Measurements from ENCODE around the gene METTL9.
"Not testable (repeated sequence)": the region's sequence is repeated elsewhere in the genome, so short reads cannot be mapped to it uniquely, and the experiment has no call there.

Gene METTL9

DNA sequence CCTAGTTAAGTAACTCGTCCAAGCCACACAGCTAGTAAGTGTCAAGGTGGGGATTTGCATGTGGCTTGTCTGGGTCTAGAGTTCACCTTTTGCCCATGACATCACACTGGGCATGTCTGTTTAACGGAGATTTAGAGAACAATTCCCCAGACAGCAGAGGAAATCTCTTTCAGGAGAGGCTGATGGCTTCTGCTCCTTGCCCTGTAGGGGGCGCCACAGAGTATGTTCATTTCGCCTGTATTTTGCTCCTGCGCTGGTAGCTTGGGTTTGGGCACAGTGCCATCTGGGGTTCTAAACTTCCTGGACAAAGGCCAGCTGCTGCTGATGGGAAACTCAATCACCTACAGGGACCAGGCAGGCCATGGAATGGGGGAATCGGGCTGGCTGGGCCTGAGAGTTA, 84.8 kb downstream of the METTL9 start:
- no peaks in the 10 kb centered on the region for H3K9me3 Mint-ChIP-seq
- H3K27me3 Mint-ChIP-seq (ENCODE audit: low read depth, poor library complexity) = peaks cover 14% of the 10 kb centered on the region
- H3K4me1 Mint-ChIP-seq = no peaks in the 10 kb centered on the region
- TF ChIP-seq, protein P1, sequence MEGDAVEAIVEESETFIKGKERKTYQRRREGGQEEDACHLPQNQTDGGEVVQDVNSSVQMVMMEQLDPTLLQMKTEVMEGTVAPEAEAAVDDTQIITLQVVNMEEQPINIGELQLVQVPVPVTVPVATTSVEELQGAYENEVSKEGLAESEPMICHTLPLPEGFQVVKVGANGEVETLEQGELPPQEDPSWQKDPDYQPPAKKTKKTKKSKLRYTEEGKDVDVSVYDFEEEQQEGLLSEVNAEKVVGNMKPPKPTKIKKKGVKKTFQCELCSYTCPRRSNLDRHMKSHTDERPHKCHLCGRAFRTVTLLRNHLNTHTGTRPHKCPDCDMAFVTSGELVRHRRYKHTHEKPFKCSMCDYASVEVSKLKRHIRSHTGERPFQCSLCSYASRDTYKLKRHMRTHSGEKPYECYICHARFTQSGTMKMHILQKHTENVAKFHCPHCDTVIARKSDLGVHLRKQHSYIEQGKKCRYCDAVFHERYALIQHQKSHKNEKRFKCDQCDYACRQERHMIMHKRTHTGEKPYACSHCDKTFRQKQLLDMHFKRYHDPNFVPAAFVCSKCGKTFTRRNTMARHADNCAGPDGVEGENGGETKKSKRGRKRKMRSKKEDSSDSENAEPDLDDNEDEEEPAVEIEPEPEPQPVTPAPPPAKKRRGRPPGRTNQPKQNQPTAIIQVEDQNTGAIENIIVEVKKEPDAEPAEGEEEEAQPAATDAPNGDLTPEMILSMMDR (IDR thresholded peaks at IDR 0.05) = peak; percentile 39
- H3K36me3 Mint-ChIP-seq (ENCODE audit: low read depth) = no peaks in the 10 kb centered on the region
- no peak overlapping the region for H3K27ac Mint-ChIP-seq
- no peak overlapping the region for H3K4me3 Mint-ChIP-seq
- DNase-seq = no peak

DNA sequence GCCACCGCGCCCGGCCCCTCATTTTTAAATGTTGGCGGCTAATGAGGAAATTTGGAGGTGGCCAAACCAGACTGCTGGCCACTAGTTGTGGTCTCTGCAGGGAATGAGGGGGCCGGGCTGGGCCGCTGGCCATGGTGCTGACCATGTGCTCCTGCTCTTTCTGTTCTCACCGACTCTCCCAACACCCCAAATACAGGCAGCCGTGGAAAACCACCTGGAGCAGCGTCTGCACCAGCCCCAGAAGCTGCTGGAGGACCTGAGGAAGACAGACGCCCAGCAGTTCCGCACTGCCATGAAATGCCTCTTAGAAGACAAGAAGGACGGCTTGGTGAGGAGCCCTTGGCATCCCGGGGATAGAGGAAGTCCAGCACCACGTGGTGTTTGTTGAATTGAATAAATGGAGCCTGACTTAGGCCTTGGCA, 85.7 kb downstream of the METTL9 start:
- Mint-ChIP-seq H3K27ac (no peak overlapping the region), H3K36me3 (ENCODE audit: low read depth) (no peaks in the 10 kb centered on the region), H3K9me3 (no peaks in the 10 kb centered on the region), H3K27me3 (ENCODE audit: low read depth, poor library complexity) (peaks cover 13% of the 10 kb centered on the region), H3K4me1 (no peaks in the 10 kb centered on the region), H3K4me3 (no peak overlapping the region)
- TF ChIP-seq, protein P1 (IDR thresholded peaks at IDR 0.05) = no peak
- peak; percentile 78 for DNase-seq

DNA sequence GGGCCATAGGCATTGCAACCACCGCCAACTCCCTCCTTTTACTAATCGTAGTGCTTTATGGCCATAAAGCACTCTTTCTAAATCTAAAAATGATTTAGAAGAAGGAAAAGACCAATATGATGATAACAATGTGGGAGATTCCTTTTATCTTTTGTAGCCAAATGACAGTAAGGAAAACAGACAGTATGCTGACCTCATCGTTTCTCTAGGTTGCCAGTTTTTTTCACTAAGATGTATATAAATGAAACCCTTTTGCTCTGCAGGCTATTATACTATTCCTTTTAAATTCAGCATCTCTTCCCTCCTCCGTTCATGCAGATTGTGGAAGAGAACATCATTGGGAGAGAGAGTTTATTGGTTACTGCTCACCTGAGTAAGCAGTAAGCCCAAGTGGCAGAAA, 89.7 kb downstream of the METTL9 start:
- TF ChIP-seq, protein P1 (IDR thresholded peaks at IDR 0.05) = no peak
- Mint-ChIP-seq H3K36me3 (ENCODE audit: low read depth) (no peaks in the 10 kb centered on the region), H3K4me1 (no peaks in the 10 kb centered on the region), H3K4me3 (no peak overlapping the region), H3K27ac (no peak overlapping the region), H3K9me3 (peaks cover 4% of the 10 kb centered on the region), H3K27me3 (ENCODE audit: low read depth, poor library complexity) (peaks cover 17% of the 10 kb centered on the region)
- DNase-seq = no peak

DNA sequence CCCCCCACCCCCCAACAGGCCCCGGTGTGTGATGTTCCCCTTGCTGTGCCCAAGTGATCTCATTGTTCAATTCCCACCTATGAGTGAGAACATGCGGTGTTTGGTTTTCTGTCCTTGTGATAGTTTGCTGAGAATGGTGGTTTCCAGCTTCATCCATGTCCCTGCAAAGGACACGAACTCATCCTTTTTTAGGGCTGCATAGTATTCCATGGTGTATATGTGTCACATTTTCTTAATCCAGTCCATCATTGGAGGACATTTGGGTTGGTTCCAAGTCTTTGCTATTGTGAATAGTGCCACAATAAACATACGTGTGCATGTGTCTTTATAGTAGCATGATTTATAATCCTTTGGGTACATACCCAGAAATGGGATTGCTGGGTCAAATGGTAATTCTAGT, 91.6 kb downstream of the METTL9 start:
- not testable (repeated sequence) for H3K36me3 Mint-ChIP-seq (ENCODE audit: low read depth); DNase-seq; H3K27ac Mint-ChIP-seq; H3K4me3 Mint-ChIP-seq; H3K4me1 Mint-ChIP-seq; H3K9me3 Mint-ChIP-seq
- peaks cover 17% of the 10 kb centered on the region for H3K27me3 Mint-ChIP-seq (ENCODE audit: low read depth, poor library complexity)

DNA sequence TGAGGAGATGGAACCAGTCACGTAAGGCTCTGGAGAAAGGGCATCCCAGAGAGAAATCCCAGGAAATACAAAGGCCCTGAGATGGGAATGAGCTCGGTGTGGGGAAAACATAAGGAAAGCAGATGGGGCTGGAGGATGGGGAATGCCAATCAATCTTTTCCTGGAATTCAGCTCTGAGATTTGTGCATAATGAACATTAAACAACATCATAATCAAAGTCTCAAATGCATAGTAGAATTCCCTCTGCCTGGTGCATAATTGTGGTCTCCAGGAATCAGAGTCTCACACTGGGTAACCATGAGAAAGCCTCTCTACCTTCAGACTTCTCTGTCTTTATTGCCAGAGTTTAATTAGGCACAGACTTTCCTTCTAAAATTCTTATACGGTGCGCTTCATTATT, 95.2 kb downstream of the METTL9 start:
- Mint-ChIP-seq H3K27ac (no peak overlapping the region), H3K4me3 (no peak overlapping the region), H3K36me3 (ENCODE audit: low read depth) (no peaks in the 10 kb centered on the region), H3K9me3 (peaks cover 4% of the 10 kb centered on the region), H3K4me1 (peaks cover 6% of the 10 kb centered on the region), H3K27me3 (ENCODE audit: low read depth, poor library complexity) (peaks cover 14% of the 10 kb centered on the region)
- TF ChIP-seq, protein P1 (IDR thresholded peaks at IDR 0.05) = no peak
- DNase-seq = no peak

DNA sequence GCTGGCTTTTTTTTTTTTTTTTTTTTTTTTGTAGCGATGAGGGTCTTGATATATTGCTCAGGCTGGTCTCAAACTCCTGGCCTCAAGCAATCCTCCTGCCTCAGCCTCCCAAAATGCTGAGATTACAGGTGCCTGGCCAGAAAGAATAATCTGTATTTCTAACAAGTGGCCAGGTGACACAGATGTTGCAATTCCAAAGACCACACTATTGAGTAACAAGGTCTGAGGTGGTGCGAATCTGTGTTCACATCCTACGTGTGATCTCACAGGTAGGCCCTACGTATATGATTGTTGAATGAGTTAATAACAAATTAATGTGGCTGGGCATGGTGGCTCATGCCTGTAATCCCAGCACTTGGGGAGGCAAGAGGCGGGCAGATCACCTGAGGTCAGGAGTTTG, 97.7 kb downstream of the METTL9 start:
- Mint-ChIP-seq H3K36me3 (ENCODE audit: low read depth) (no peaks in the 10 kb centered on the region), H3K27me3 (ENCODE audit: low read depth, poor library complexity) (peaks cover 14% of the 10 kb centered on the region), H3K4me3 (no peak overlapping the region), H3K4me1 (peaks cover 6% of the 10 kb centered on the region), H3K27ac (no peak overlapping the region), H3K9me3 (no peaks in the 10 kb centered on the region)
- TF ChIP-seq, protein P1 (IDR thresholded peaks at IDR 0.05) = no peak
- DNase-seq = no peak
